Activated B cell treated with CpG ODN at 0.5 μM for 24 hours (primary cell): ENCODE results near the gene SHC3. TPM values are rescaled to one million over a fixed set of nuclear protein-coding genes. Genes with fewer than 3 reads are reported as not detected.

ENCODE experiments used
- ATAC-seq: fragments of 200-7000 bp; cut with Tn5 transposase; one replicate; pipeline ENCODE4 v1.10.0; 2021; ENCODE audit warnings: low read depth, mild to moderate bottlenecking, moderate library complexity
- CTCF ChIA-PET: fragments of 350-600 bp; sonication (Branson Sonifier 250); formaldehyde crosslinking; loops from one replicate; lab custom pipeline; 2021; ENCODE audit warnings: antibody characterized with exemption; lab: Charles Lee
- POLR2A ChIA-PET: fragments of 350-600 bp; sonication (Branson Sonifier 250); formaldehyde crosslinking; loops from one replicate; lab custom pipeline; 2021; ENCODE audit warnings: antibody characterized with exemption; lab: Charles Lee
- DNase-seq: peaks from one replicate; pipeline ENCODE4 v3.0.0; 2022
- H3K27ac Mint-ChIP-seq: one replicate; pipeline ENCODE4 v1.8.0; 2020; ENCODE audit warnings: mixed read lengths
- H3K27me3 Mint-ChIP-seq: one replicate; pipeline ENCODE4 v1.8.0; 2021; ENCODE audit warnings: mixed read lengths
- H3K36me3 Mint-ChIP-seq: one replicate; pipeline ENCODE4 v1.8.0; 2021; ENCODE audit warnings: low read depth, mixed read lengths
- H3K4me1 Mint-ChIP-seq: one replicate; pipeline ENCODE4 v1.8.0; 2021; ENCODE audit warnings: mixed read lengths
- H3K4me3 Mint-ChIP-seq: one replicate; pipeline ENCODE4 v1.8.0; 2020; ENCODE audit warnings: mild to moderate bottlenecking, mixed read lengths
- H3K9me3 Mint-ChIP-seq: one replicate; pipeline ENCODE4 v1.8.0; 2020; ENCODE audit warnings: mixed read lengths
- CTCF ChIP-seq: fragments of 200-600 bp; IDR thresholded peaks from one replicate; pipeline ENCODE4 v1.8.0; 2022; ENCODE audit warnings: antibody characterized with exemption, mild to moderate bottlenecking
- intact Hi-C: fragments of 100-400 bp; cut with micrococcal nuclease; formaldehyde crosslinking; loops from one replicate; pipeline ENCODE4 v1.15.1; 2024
- total RNA-seq: library from RNA; stranded (reverse); gene quantifications from 2 replicates; pipeline ENCODE4 v1.2.3, GENCODE V29; 2022

The SHC3 gene
- total RNA-seq, 1 donor from 2014 or later, result not detected

GRCh38 chr9:89021154-89021803 lies 157.3 kb downstream of the SHC3 start:
- no peak for TF ChIP-seq CTCF
- Mint-ChIP-seq H3K27me3 (peaks cover 7% of the 10 kb centered on the region), H3K4me1 (no peaks in the 10 kb centered on the region), H3K9me3 (peaks cover 3% of the 10 kb centered on the region), H3K36me3 (no peaks in the 10 kb centered on the region), H3K27ac (no peak overlapping the region), H3K4me3 (no peak overlapping the region)
- intact Hi-C loops, result no loop called here
- no peak for ATAC-seq
- DNase-seq, result no peak
- ChIA-PET POLR2A (no interaction called here), CTCF (no interaction called here)

GRCh38 chr9:89020754-89021153 lies 157.9 kb downstream of the SHC3 start:
- TF ChIP-seq CTCF, result no peak
- no peak for ATAC-seq
- Mint-ChIP-seq H3K36me3 (no peaks in the 10 kb centered on the region), H3K27me3 (peaks cover 7% of the 10 kb centered on the region), H3K27ac (no peak overlapping the region), H3K4me3 (no peak overlapping the region), H3K4me1 (no peaks in the 10 kb centered on the region), H3K9me3 (peaks cover 3% of the 10 kb centered on the region)
- intact Hi-C loops, result no loop called here
- ChIA-PET CTCF (no interaction called here), POLR2A (no interaction called here)
- no peak for DNase-seq

- H3K36me3 Mint-ChIP-seq, result no peaks in the 10 kb centered on the region
- H3K4me3 Mint-ChIP-seq, result no peak overlapping the region
- TF ChIP-seq CTCF, result no peak
- peaks cover 3% of the 10 kb centered on the region for H3K9me3 Mint-ChIP-seq
- ChIA-PET CTCF (no interaction called here), POLR2A (no interaction called here)
- no peaks in the 10 kb centered on the region for H3K4me1 Mint-ChIP-seq
- DNase-seq, result no peak
- no peak for ATAC-seq
- intact Hi-C loops, result no loop called here
- H3K27me3 Mint-ChIP-seq, result peaks cover 13% of the 10 kb centered on the region
- no peak overlapping the region for H3K27ac Mint-ChIP-seq
Observed at GRCh38 chr9:89015336-89015735, 163.3 kb downstream of the SHC3 start.

- Mint-ChIP-seq H3K27me3 (peaks cover 13% of the 10 kb centered on the region), H3K4me3 (no peak overlapping the region), H3K4me1 (no peaks in the 10 kb centered on the region), H3K27ac (no peak overlapping the region), H3K36me3 (no peaks in the 10 kb centered on the region), H3K9me3 (peaks cover 3% of the 10 kb centered on the region)
- intact Hi-C loops, result no loop called here
- ChIA-PET CTCF (no interaction called here), POLR2A (no interaction called here)
- no peak for DNase-seq
- no peak for ATAC-seq
- TF ChIP-seq CTCF, result no peak
Observed at GRCh38 chr9:89014153-89014552, 164.5 kb downstream of the SHC3 start.

GRCh38 chr9:89013660-89014059 lies 165.0 kb downstream of the SHC3 start:
- Mint-ChIP-seq H3K4me1 (no peaks in the 10 kb centered on the region), H3K27ac (no peak overlapping the region), H3K36me3 (no peaks in the 10 kb centered on the region), H3K9me3 (peaks cover 3% of the 10 kb centered on the region), H3K4me3 (no peak overlapping the region), H3K27me3 (peaks cover 13% of the 10 kb centered on the region)
- ChIA-PET CTCF (no interaction called here), POLR2A (no interaction called here)
- no peak for TF ChIP-seq CTCF
- ATAC-seq, result no peak
- DNase-seq, result no peak
- intact Hi-C loops, result no loop called here
